Spleen (tissue), 11 donors: ENCODE measurements around the gene ADAMTS17. TPM values are rescaled to one million over a fixed set of nuclear protein-coding genes. Genes with fewer than 3 reads are reported as not detected.

Experiments
- DNase-seq: peaks from one replicate; pipeline ENCODE4 v3.0.0-alpha.2; 2020
- H3K27ac ChIP-seq, 8 donors: fragments of 200-600 bp; sonication (generic) in 7 of 8; 1 replicate in 4 of 8; 2 replicates in 4 of 8; pipeline versions ENCODE4 v1.5.0 to v1.8.0; 2016 to 2021; ENCODE audit warnings: inconsistent platforms in 4 of 8, mild to moderate bottlenecking in 4 of 8, moderate library complexity in 1 of 8
- H3K27me3 ChIP-seq, 7 donors: fragments of 200-600 bp; sonication (generic) in 6 of 7; replicated peaks in 1 of 7; 1 replicate in 4 of 7; 2 replicates in 3 of 7; pipeline versions ENCODE4 v1.5.0 to v1.8.0; 2016 to 2021; ENCODE audit warnings: inconsistent platforms in 3 of 7, mild to moderate bottlenecking in 1 of 7
- H3K36me3 ChIP-seq, 6 donors: fragments of 200-600 bp; sonication (generic) in 5 of 6; 1 replicate in 4 of 6; 2 replicates in 2 of 6; pipeline versions ENCODE4 v1.5.0 to v1.8.0; 2016 to 2021; ENCODE audit warnings: inconsistent platforms in 2 of 6
- H3K4me1 ChIP-seq, 6 donors: fragments of 200-600 bp; sonication (generic) in 5 of 6; 1 replicate in 3 of 6; 2 replicates in 3 of 6; pipeline versions ENCODE4 v1.5.0 to v1.8.0; 2016 to 2021; ENCODE audit warnings: inconsistent platforms in 3 of 6
- H3K4me3 ChIP-seq, 8 donors: fragments of 200-600 bp; sonication (generic) in 7 of 8; 1 replicate in 4 of 8; 2 replicates in 4 of 8; pipeline versions ENCODE4 v1.5.0 to v1.8.0; 2016 to 2021; ENCODE audit warnings: inconsistent platforms in 4 of 8, mild to moderate bottlenecking in 4 of 8, moderate library complexity in 2 of 8
- H3K9me3 ChIP-seq, 8 donors: fragments of 200-600 bp; sonication (generic) in 7 of 8; 1 replicate in 4 of 8; 2 replicates in 4 of 8; pipeline versions ENCODE4 v1.5.0 to v1.8.0; 2016 to 2021; ENCODE audit warnings: inconsistent platforms in 4 of 8
- CTCF ChIP-seq, 11 experiments: fragments of 200-600 bp in 7 of 11; fragments of 450-650 bp in 4 of 11; sonication (generic) in 4 of 11; IDR thresholded peaks in 8 of 11; conservative IDR thresholded peaks in 3 of 11; 1 replicate in 7 of 11; 2 replicates in 4 of 11; pipeline versions ENCODE4 v1.4.0 to v1.8.0; 2016 to 2021; ENCODE audit warnings: antibody characterized with exemption in 11 of 11, inconsistent platforms in 4 of 11, mild to moderate bottlenecking in 1 of 11
- POLR2A ChIP-seq, 3 donors: fragments of 450-650 bp; IDR thresholded peaks; one replicate each; pipeline ENCODE4 v1.5.1; 2017; ENCODE audit warnings: antibody characterized with exemption in 3 of 3, mild to moderate bottlenecking in 1 of 3
- POLR2AphosphoS5 ChIP-seq, 3 donors: sonication (generic); formaldehyde crosslinking; IDR thresholded peaks; one replicate each; pipeline ENCODE4 v1.5.1; 2017; ENCODE audit warnings: antibody characterized with exemption in 3 of 3
- WGBS, 5 donors: extraction: QIAGEN DNeasy Blood & Tissue Kit in 3 of 5; methylation state at CpG; one replicate each; pipeline versions ENCODE4 v1.1.5 to v1.1.7; 2013 to 2018; 5-methylcytosine and 5-hydroxymethylcytosine counted together
- intact Hi-C: fragments of 100-400 bp; cut with DNase I; formaldehyde crosslinking; loops from one replicate; pipeline ENCODE4 v1.15.0; 2023; ENCODE audit warnings: low total_unique reads
- polyA plus RNA-seq, 3 donors: library from polyadenylated mRNA; stranded (reverse); fragments of 200-250 nt; gene quantifications; one replicate each; pipeline ENCODE4 v1.2.1, GENCODE V29; 2013
- total RNA-seq, 7 donors: library from RNA; depleted of rRNA in 3 of 7; stranded (reverse); fragments of >200 nt in 3 of 7; fragmentation: NEBNext Ultra II Directional in 4 of 7; extraction: Animal tissue kit (Norgen Biotek cat#: 25700) in 4 of 7; gene quantifications; one replicate each; pipeline versions ENCODE4 v1.1.0 to v1.2.1, GENCODE V29; 2016 to 2021
- donor health status: healthy with polysubstance abuse.
- donor health status: DM: no; HTN: no; CAD: no; lungs with moderate emphysema.
- donor health status: DM: no; HTN: no; CAD: no.
- donor health status: Bipolar disorder and iron deficiency.
- donor health status: healthy.
- donor health status: DM: no; HTN: no; CAD: no.
- donor health status: DM: yes; HTN: yes; CAD: no.

The ADAMTS17 gene
- total and polyA plus RNA-seq, 10 donors: 0.21 to 13.2 (median 5.8) TPM

DNA sequence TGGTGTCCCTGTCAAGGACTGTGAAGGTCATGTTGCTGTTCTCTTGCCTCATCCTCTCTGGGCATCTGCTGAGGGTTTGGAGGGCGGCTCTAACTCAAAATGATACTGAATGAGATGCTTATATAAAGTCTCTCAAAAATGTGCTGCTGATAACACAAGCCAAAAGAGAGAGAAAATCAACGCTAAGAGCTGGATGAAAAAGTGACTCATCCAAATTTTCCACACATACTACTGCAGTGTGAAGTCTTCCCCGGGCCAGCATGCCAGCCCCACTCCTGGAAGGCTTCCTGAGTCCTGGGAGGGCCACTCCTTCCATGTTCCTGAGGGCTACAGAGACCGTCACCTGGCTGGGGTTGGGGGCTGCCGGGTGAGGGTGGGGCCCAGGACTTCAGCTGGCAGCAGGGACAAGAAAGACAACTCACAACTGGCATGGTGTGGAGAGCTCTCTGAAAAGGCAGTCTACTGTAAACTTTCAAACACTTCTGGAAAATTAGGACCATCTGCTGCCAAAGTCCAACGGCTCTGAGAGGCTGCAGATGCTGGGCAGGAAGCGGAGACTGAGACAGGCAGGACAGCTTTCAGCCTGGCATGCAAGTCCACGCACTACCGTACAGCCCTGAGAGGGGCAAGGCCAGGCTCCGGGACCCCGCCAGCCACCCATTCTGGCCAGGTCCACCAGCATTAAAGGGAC is 200.3 kb downstream of the ADAMTS17 start:
- Histone ChIP-seq H3K27me3 (no peaks in the 10 kb centered on the region), H3K4me1 (no peaks in the 10 kb centered on the region), H3K4me3 (no peak overlapping the region), H3K9me3 (peaks cover 0 to 11% (median under 1%) of the 10 kb centered on the region in 8 donors), H3K36me3 (no peaks in the 10 kb centered on the region), H3K27ac (no peak overlapping the region)
- WGBS, 5 donors: 61 to 84% (median 69%) methylated on average over 10 to 11 of the region's 11 CpGs
- intact Hi-C loops: no loop called here
- no peak for DNase-seq
- TF ChIP-seq CTCF (IDR thresholded peaks at IDR 0.05 in 8 of 11, conservative IDR thresholded peaks at IDR 0.05 in 3 of 11): no peak

GRCh38 chr15:100140527-100141308 is 201.1 kb downstream of the ADAMTS17 start:
- intact Hi-C loops: no loop called here
- Histone ChIP-seq H3K27ac (no peak overlapping the region), H3K36me3 (no peaks in the 10 kb centered on the region), H3K27me3 (no peaks in the 10 kb centered on the region), H3K4me1 (no peaks in the 10 kb centered on the region), H3K4me3 (no peak overlapping the region), H3K9me3 (peaks cover 0 to 4% (median 0%) of the 10 kb centered on the region in 8 donors)
- no peak for DNase-seq
- no peak for TF ChIP-seq POLR2AphosphoS5 (IDR thresholded peaks at IDR 0.05)
- TF ChIP-seq CTCF (IDR thresholded peaks at IDR 0.05 in 8 of 11, conservative IDR thresholded peaks at IDR 0.05 in 3 of 11): no peak
- 79 to 85% (median 82%) methylated on average over 20 to 25 of the region's 25 CpGs for WGBS, 5 donors

DNA sequence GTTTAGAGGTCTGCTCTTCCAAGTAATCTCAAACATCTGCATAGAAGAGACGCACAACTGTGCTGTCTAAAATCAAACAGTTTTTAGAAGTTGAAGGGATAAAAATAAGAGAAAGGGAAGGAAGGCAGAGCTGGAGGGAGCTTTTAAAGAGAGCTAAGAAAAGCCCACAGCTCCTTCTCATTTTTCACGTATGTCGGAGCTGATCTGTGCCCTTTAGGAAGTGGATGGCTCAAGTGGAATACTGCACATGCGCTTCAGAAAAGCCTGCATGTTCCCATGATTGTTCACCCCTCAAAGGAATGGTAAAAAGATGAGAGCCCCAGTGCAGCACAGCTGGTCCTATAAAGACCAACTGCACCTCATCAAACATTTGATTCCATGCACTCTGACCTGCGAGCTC is 207.2 kb downstream of the ADAMTS17 start:
- no peaks in the 10 kb centered on the region for H3K36me3 ChIP-seq
- peaks cover 0 to 4% (median 0%) of the 10 kb centered on the region in 8 donors for H3K9me3 ChIP-seq
- H3K4me1 ChIP-seq: no peaks in the 10 kb centered on the region
- no peaks in the 10 kb centered on the region for H3K27me3 ChIP-seq
- H3K27ac ChIP-seq: no peak overlapping the region
- intact Hi-C loops: no loop called here
- TF ChIP-seq POLR2AphosphoS5 (IDR thresholded peaks at IDR 0.05) (no peak), CTCF (IDR thresholded peaks at IDR 0.05 in 8 of 11, conservative IDR thresholded peaks at IDR 0.05 in 3 of 11) (no peak), POLR2A (IDR thresholded peaks at IDR 0.05) (no peak)
- WGBS, 5 donors: 44 to 57% (median 51%) methylated on average over 5 of the region's 5 CpGs
- no peak overlapping the region for H3K4me3 ChIP-seq
- no peak for DNase-seq

DNA sequence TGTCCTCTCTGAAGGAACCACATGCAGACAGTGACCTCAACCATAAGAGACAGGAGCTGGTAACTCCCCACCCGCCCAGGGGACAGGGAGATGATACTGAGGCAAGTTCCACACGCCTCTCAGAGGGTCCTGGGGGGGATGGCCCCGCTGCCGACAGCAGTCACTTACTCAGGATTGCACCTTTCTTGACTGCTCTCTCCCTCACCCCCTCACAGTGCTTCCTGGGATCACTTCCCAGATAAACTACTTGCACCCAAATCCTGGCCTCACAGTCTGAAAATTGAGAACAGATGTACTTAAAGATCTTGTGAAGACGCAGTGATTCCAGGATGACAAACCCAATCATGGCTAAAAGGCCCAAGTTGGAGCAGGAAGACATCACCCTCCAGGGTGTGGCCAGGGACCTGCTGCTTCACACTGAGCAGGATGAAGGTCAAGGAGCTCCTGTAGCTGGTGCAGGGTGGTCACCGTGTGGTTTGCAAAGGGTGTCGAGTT is 207.6 kb downstream of the ADAMTS17 start:
- H3K27ac ChIP-seq: no peak overlapping the region
- intact Hi-C loops: no loop called here
- WGBS, 5 donors: 70 to 83% (median 77%) methylated on average over 7 of the region's 7 CpGs
- TF ChIP-seq POLR2A (IDR thresholded peaks at IDR 0.05) (no peak), POLR2AphosphoS5 (IDR thresholded peaks at IDR 0.05) (no peak), CTCF (IDR thresholded peaks at IDR 0.05 in 8 of 11, conservative IDR thresholded peaks at IDR 0.05 in 3 of 11) (no peak)
- no peak overlapping the region for H3K4me3 ChIP-seq
- H3K4me1 ChIP-seq: no peaks in the 10 kb centered on the region
- no peaks in the 10 kb centered on the region for H3K27me3 ChIP-seq
- DNase-seq: no peak
- H3K36me3 ChIP-seq: no peaks in the 10 kb centered on the region
- peaks cover 0 to 4% (median 0%) of the 10 kb centered on the region in 8 donors for H3K9me3 ChIP-seq
